HUES48 (cell line): Measurements from ENCODE around the gene RAB6A.

Source experiments
- H3K27ac ChIP-seq: one replicate; pipeline ENCODE4 v1.7.0; 2013; ENCODE audit warnings: low read depth, low read length, inconsistent platforms
- H3K27me3 ChIP-seq: 2 replicates; pipeline ENCODE4 v1.6.1; 2013; ENCODE audit warnings: mild to moderate bottlenecking, low read length; ENCODE audit not compliant: control insufficient read depth, insufficient read depth
- H3K36me3 ChIP-seq: 2 replicates; pipeline ENCODE4 v1.6.1; 2013; ENCODE audit warnings: low read length; ENCODE audit not compliant: control insufficient read depth, insufficient read depth
- H3K4me1 ChIP-seq: 2 replicates; pipeline ENCODE4 v1.6.1; 2013; ENCODE audit warnings: mild to moderate bottlenecking, low read length; ENCODE audit not compliant: control insufficient read depth, insufficient read depth
- H3K4me3 ChIP-seq: 2 replicates; pipeline ENCODE4 v1.5.1; 2013; ENCODE audit warnings: mild to moderate bottlenecking, low read depth, low read length
- H3K9ac ChIP-seq: 2 replicates; pipeline ENCODE4 v1.6.1; 2013; ENCODE audit warnings: mild to moderate bottlenecking, low read depth, low read length, moderate library complexity
- H3K9me3 ChIP-seq: 2 replicates; pipeline ENCODE4 v1.6.1; 2013; ENCODE audit warnings: low read length; ENCODE audit not compliant: control insufficient read depth, insufficient read depth

Gene RAB6A

GRCh38 chr11:73653996-73654395, 106.9 kb downstream of the RAB6A start:
- H3K27ac ChIP-seq, result no peak overlapping the region
- H3K4me3 ChIP-seq, result no peak overlapping the region
- H3K4me1 ChIP-seq, result peaks cover 4% of the 10 kb centered on the region; the same call in 1 of the 2 replicates
- no peaks in the 10 kb centered on the region for H3K9me3 ChIP-seq
- no peaks in the 10 kb centered on the region for H3K27me3 ChIP-seq
- no peak overlapping the region for H3K9ac ChIP-seq
- peaks cover 3% of the 10 kb centered on the region for H3K36me3 ChIP-seq

- H3K9ac ChIP-seq, result no peak overlapping the region
Measured at GRCh38 chr11:73652856-73653559, 107.9 kb downstream of the RAB6A start.

GRCh38 chr11:73652046-73652730, 108.7 kb downstream of the RAB6A start:
- Histone ChIP-seq H3K4me1 (peaks cover 15% of the 10 kb centered on the region), H3K36me3 (peaks cover 3% of the 10 kb centered on the region), H3K9ac (no peak overlapping the region), H3K4me3 (no peak overlapping the region), H3K27me3 (no peaks in the 10 kb centered on the region), H3K9me3 (no peaks in the 10 kb centered on the region), H3K27ac (no peak overlapping the region)

More at GRCh38 chr11:73652856-73653559, 107.9 kb downstream of the RAB6A start:
- no peaks in the 10 kb centered on the region for H3K27me3 ChIP-seq
- no peaks in the 10 kb centered on the region for H3K9me3 ChIP-seq
- peaks cover 11% of the 10 kb centered on the region for H3K4me1 ChIP-seq
- peaks cover 3% of the 10 kb centered on the region for H3K36me3 ChIP-seq
- H3K4me3 ChIP-seq, result no peak overlapping the region
- H3K27ac ChIP-seq, result no peak overlapping the region

GRCh38 chr11:73651661-73652045, 109.2 kb downstream of the RAB6A start:
- H3K27ac ChIP-seq, result no peak overlapping the region
- H3K9me3 ChIP-seq, result no peaks in the 10 kb centered on the region
- H3K9ac ChIP-seq, result no peak overlapping the region
- peaks cover 21% of the 10 kb centered on the region for H3K4me1 ChIP-seq
- no peaks in the 10 kb centered on the region for H3K27me3 ChIP-seq
- peaks cover 3% of the 10 kb centered on the region for H3K36me3 ChIP-seq
- H3K4me3 ChIP-seq, result no peak overlapping the region

- Histone ChIP-seq H3K27me3 (no peaks in the 10 kb centered on the region), H3K27ac (no peak overlapping the region), H3K4me3 (no peak overlapping the region), H3K9ac (no peak overlapping the region), H3K36me3 (peaks cover 3% of the 10 kb centered on the region), H3K9me3 (no peaks in the 10 kb centered on the region), H3K4me1 (peaks cover 25% of the 10 kb centered on the region)
Measured at GRCh38 chr11:73651252-73651651, 109.6 kb downstream of the RAB6A start.

- Histone ChIP-seq H3K9ac (no peak overlapping the region), H3K4me1 (peaks cover 31% of the 10 kb centered on the region), H3K27ac (no peak overlapping the region), H3K9me3 (no peaks in the 10 kb centered on the region), H3K27me3 (0 out of 2 replicates have a peak, but pooled peaks cover 2% of the 10 kb centered on the region), H3K4me3 (no peak overlapping the region), H3K36me3 (peaks cover 3% of the 10 kb centered on the region; the same call in 1 of the 2 replicates)
Measured at GRCh38 chr11:73650400-73650799, 110.5 kb downstream of the RAB6A start.

DNA sequence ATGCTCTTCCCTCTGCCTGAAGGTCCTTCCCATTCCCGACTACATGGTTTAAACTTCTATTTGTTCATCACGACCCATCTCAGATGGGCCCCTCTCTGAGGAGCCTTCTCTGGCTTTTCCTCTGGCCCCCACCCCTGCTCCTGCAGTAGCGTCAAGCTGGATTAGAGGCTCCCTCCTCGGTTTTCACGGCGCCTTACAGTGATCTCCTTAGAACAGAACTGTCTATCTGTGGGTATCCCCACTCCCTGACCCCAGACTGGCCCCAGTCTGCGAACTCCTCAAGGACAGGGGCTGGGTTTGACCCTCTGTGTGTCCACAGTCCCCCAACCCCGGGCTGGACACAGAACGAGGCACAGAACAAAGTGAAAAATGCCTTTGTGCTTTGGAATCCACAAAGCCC, 111.7 kb downstream of the RAB6A start:
- Histone ChIP-seq H3K4me1 (peaks cover 36% of the 10 kb centered on the region), H3K27ac (no peak overlapping the region), H3K36me3 (peaks cover 3% of the 10 kb centered on the region; the same call in 1 of the 2 replicates), H3K9ac (no peak overlapping the region), H3K27me3 (peaks cover 9% of the 10 kb centered on the region; the same call in 1 of the 2 replicates), H3K9me3 (no peaks in the 10 kb centered on the region), H3K4me3 (no peak overlapping the region)

DNA sequence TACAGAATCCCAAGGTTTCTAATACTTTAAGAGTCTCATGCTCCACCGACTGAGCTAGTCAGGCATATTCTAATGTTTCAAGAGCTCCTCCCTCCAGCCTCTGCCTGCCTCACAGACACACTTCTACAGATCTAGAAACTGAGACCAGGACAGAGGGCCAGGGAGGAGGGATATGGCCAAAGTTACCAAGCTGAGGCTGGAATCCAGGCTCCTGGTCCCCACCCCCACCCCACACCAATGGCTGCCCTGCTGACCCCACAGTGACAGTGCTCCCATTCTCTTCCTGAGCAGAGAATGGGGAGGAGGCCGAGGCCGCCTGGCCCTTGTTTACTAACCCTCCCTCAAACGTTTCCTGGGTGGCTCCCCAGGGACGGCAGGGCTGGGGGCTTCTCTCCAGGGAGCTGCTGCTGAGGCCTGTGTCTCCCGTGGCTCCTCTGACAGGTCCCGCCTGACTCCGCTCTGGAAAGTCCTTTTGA, 112.3 kb downstream of the RAB6A start:
- Histone ChIP-seq H3K27ac (no peak overlapping the region), H3K4me1 (peaks cover 36% of the 10 kb centered on the region), H3K4me3 (no peak overlapping the region), H3K27me3 (peaks cover 9% of the 10 kb centered on the region; the same call in 1 of the 2 replicates), H3K36me3 (peaks cover 3% of the 10 kb centered on the region; the same call in 1 of the 2 replicates), H3K9me3 (no peaks in the 10 kb centered on the region), H3K9ac (no peak overlapping the region)

- H3K9ac ChIP-seq, result no peak overlapping the region
- peaks cover 36% of the 10 kb centered on the region for H3K4me1 ChIP-seq
- no peak overlapping the region for H3K27ac ChIP-seq
- H3K9me3 ChIP-seq, result no peaks in the 10 kb centered on the region
- H3K36me3 ChIP-seq, result peaks cover 1% of the 10 kb centered on the region; the same call in 1 of the 2 replicates
- H3K27me3 ChIP-seq, result peaks cover 9% of the 10 kb centered on the region; the same call in 1 of the 2 replicates
- H3K4me3 ChIP-seq, result peak overlapping the region; percentile 67
Measured at GRCh38 chr11:73648121-73648520, 112.8 kb downstream of the RAB6A start.

DNA sequence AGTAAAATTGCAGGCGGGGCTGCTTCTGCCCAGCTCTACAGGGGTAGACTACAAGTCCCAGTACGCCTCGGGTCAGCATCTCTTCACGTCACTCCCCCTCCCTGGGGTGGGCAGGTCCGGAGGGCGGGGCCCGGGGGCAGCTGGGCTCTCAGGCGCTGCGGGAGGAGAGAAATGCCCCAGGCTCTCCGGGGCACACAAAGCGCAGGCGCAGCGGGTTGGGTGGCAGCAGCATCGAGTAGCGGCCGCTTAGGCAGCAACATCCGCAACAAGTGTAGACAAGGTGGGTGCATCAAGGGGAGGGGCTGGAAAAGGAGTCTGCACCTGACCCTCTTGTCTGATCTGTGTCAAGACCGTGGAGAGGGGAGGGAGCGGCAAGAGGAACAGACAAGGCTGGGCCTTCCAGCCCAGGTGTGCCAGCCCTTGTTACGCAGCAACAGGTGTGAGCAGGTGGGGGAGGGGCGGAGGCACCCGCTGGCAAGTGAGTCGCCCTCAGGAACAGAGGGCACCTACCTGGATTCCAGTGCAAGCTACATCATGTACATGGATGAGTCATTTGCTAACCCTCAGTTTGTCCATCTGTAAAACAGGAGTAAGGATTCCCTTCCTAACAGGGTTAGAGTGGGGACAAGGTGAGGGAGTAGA, 113.3 kb downstream of the RAB6A start:
- no peak overlapping the region for H3K27ac ChIP-seq
- peaks cover 9% of the 10 kb centered on the region; the same call in 1 of the 2 replicates for H3K27me3 ChIP-seq
- peaks cover 36% of the 10 kb centered on the region for H3K4me1 ChIP-seq
- no peaks in the 10 kb centered on the region for H3K36me3 ChIP-seq
- H3K9me3 ChIP-seq, result no peaks in the 10 kb centered on the region
- no peak overlapping the region for H3K9ac ChIP-seq
- peak overlapping the region; percentile 67 for H3K4me3 ChIP-seq
